Urothelium cell line (cell line): ENCODE measurements around the gene GMNC.
"Not testable (repeated sequence)": the region's sequence is repeated elsewhere in the genome, so short reads cannot be mapped to it uniquely, and the experiment has no call there.

ENCODE experiments used
- DNase-seq: peaks from one replicate; pipeline ENCODE4 v3.0.0; 2011; ENCODE audit warnings: low spot score, mixed read lengths
- FAIRE-seq: peaks from 2 replicates; lab custom pipeline; 2011; peaks lifted over from hg19 to GRCh38; lab: Jason Lieb, UNC

Gene GMNC, protein sequence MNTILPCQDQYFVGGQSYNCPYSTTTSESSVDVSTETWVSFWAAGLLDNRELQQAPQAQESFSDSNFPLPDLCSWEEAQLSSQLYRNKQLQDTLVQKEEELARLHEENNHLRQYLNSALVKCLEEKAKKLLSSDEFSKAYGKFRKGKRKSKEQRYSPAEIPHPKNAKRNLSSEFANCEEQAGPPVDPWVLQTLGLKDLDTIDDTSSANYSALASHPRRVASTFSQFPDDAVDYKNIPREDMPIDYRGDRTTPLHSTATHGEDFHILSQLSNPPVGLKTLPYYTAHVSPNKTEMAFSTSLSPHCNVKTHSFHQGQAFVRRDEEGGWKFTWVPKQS

DNA sequence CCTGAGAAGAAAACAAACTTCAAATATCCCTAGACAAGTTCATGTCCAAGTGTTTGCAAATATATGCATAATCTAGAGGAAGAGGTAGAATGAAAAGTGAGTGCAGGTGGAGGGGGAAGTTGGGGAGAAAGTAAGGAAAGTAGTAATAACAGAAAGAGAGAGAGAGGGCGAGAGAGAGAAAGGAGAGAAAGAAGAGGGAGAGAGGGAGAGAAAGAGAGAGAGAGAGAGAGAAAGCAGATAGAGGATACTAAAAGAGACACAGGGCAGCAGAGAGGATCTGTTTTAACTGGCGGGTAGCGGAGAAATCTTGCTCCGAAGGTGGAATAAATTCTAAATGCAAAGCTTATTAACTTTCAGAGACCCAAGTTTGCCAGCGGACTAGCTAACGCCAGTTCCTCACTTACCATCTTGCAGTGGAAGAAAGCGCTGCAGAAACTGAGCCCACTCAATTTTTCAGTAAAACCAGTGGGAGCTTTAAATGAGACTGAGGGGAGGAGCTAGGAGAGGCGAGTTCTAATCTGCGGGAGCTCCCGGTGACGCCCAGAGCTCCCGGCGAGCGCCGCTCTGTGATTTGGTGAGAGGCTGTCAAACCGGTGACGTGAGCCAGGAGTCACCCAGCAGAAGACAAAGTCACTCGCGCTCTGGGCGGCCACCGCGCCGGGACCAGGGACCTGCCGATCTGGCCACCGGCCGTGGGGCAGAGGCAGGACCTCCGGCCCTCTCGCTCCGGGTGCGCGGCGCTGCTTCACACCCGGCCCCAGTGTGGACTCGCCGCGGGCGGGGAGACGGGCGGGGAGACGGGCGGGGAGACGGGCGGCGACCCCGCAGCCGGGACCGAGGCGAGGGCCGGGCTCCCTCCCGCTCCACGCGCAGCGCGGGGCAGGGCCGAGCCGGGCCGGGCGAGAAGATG lies at the start of gene GMNC:
Gene GMNC (minus strand): TSS at position 486 of the 910 bp plus-strand sequence. CDS start 79 bp downstream, at position 407.
- no peak for FAIRE-seq

DNA sequence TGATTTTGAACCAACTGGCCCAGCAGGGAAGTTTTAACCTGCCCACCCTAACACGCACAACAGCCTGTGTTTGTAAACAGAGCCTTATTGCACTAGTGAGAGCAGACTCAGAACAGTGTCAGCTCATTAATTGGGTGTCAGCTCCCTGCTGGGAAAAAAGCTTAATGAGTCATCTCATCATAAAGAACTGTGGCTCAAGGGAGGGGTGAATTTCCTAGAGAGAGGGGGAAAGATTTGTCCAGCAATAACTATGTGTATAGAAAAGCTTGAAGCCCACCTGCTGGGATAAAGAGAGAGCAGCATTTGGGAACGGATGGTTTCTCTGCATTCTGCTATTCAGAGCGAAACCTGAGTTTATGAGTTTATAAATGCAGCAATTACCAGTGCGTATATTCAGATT lies 48.9 kb upstream of the GMNC start:
- DNase-seq: no peak
- FAIRE-seq: no peak

More for the DNA sequence above, at the start of gene GMNC:
- peak; percentile 84 for DNase-seq

DNA sequence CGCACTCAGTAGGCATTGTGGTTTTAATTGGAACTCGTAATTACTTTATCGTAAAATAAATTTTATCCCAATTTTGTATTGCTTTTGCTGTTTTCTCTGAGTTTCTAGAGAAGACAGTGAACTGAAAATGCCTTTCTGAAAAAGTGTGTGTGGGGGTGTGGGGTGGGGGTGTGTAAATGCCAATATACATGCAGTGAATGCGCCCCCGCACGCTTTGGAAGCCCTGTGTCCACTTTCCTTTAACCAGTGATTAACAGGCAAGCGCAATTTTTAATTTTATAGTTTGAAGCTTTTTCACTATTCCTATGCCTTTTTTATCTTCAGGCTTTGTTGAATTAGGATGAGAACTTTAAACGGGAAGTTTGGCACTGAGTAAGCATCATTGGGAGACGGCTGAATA lies 47.4 kb upstream of the GMNC start:
- DNase-seq (no peak), FAIRE-seq (no peak)

DNA sequence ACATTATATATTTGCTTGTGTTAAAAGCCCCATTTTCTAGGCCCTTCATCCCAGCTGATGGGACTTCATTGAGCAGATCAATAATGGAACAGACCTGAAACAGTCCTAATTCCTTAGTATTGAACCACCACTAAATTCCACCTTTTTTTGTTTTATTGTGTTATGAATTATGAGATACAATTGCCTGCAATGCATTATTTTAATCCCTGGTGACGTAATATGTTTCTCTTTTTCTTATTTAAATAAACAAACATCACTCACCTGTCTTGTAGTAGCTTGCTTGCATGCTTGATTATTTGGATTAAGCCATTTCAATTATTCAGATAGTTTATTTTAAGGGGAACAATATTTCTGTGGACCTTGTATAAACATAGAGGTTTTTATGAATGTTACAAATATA lies 40.7 kb upstream of the GMNC start:
- DNase-seq: no peak
- no peak for FAIRE-seq

DNA sequence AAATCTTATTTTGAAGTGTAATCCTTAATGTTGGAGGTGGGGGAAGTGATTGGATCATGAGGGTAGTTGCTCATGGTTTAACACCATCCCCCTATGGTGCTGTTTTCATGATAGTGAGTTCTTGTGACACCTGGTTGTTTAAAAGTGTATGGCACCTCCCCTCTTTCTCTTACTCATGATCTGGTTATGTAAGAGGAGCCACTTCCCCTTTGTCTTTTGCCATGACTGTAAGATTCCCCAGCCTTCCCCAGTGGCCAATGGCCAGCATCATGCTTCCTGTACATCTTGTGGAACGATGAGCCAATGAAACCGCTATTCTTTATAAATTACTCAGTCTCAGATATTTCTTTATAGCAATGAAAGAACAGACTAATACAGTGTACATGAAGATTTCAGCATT lies 39.8 kb upstream of the GMNC start:
- DNase-seq (no peak), FAIRE-seq (no peak)

DNA sequence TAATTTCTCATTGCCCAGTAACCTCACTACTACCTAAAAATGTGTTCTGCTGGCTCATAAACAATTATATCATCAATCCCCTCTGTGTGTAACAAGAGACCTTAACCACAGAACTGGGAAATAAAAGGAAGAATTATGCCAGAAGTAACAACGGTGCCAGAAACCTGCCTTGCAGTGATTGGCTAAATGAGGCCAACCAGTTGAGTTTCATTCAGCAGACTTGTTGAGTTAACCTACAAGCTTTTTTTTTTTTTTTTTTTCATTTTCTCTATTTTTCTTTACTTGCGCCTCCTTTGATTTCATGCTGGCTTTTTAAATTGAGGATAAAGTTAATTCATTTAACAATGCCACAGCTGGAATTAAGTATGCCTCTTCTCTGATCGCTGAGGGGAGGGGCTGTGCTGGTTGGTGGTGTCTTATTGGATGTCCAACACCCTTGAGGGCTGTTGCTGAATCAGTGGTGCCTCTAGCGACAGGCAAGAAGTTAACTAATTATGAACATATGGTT lies 30.0 kb upstream of the GMNC start:
- DNase-seq (no peak), FAIRE-seq (no peak)

DNA sequence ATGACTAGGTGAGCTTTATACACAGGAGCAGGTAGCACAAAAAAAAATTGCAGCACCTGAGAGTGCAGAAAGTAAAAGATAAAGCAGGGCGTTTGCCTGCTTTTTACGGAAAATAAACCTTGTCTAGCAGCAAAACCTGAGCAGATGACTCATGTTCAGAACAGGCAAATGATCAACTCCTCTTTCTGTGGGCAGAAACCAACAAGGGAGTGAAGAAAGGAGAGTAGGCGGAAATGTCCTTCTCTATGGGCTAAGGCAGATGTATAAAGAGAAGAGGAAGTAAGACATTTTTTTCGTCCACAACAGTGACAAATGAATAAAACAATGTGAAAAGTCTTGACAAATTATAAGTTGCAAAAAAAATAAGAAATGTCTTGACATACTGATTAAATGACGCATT lies 24.5 kb upstream of the GMNC start:
- DNase-seq (no peak), FAIRE-seq (no peak)

DNA sequence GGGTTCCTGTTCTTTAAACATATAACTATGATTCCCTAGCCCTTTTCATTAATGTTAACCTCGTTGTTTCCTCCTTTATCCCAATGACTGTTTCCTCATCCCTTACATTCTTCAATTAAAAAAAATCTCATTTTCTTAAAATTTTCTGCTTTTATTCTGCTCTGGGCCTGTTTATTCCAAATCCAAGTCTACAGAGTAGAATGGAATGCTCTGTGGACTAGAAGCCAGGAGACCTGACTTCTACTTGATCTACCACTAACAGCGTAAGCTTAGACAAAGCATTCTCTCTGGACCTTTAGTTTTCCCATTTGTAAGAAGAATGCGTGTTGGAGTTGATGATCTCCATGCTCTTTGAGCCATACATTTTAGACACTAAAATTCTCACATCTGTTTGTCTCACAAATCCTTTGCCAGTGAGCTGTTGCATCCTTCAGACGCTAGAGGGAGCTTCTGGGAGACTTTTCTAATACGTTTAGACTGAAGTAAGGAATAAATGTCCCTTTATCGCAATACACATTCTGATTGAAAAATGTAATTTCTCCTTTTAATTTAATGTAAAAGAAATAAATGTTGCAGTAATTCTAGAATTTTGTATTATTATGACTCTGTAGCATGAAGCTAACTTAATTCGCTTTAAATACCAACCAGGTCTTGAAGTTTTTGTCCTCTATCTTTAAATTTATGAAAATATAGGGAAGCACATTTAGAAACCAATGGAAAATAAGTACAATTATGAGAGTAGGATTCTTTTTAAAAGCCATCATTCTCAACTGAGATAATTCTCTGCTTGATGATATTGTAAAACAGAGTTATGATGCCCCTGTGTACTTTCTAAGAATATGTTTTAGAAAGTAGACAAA lies 21.7 kb upstream of the GMNC start:
- peak; percentile 34 for DNase-seq

DNA sequence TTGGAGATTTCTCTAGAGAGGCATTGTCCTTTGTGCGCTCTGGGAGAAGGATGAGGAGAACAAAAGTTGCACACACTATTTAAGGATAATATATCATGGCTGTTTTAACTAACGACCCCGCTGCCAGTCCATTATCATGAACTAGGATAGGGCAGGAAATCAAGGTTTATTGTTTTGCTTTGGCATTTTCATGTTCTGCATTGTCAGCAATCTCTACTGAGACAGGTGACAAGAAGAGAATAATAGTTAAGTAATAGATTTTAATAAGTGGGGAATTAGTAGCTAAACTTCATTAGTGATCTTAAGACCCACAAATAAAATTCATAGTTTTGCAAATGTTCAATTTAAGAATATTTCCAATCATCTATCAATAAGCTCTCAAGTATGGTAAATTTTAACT lies 20.6 kb upstream of the GMNC start:
- FAIRE-seq: no peak
- no peak for DNase-seq

More for the DNA sequence above, 21.7 kb upstream of the GMNC start:
- no peak for FAIRE-seq

DNA sequence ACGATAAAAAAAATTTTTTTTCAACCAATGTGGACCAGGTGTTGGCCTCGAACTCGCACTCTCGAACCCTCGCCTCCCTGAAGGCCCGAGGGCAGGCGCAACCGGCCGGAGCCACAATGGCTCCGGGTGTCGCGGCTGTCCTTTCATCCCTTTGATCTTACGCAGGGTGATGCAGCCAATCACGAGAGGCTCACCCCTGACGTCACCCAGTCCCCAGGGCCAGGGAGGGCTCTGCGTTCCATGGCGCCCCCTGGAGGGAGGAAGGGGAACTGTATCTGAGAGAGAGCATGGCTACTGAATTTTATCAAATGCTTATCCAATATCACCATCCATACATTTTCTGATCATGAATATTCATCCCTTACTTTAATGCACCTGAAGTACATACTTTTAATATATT lies 15.4 kb upstream of the GMNC start:
- FAIRE-seq (no peak), DNase-seq (no peak)

DNA sequence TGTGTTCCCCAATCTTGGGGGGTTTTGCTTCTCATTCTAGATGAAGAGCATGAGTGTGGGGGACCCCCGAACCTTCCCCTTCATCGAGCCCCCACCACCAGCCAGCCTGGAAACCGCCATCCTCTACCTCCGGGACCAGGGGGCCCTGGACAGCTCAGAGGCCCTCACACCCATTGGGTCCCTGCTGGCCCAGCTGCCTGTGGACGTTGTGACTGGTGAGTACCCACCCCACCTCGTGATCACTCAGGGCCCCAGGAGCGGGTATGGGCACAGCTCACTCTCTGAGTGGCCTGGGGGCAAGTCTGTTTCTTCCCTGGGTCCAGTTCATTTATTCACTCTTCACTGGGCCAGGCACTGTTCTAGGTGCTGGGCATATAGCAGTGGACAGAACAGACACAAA lies 13.9 kb upstream of the GMNC start:
- FAIRE-seq, DNase-seq: not testable (repeated sequence)

DNA sequence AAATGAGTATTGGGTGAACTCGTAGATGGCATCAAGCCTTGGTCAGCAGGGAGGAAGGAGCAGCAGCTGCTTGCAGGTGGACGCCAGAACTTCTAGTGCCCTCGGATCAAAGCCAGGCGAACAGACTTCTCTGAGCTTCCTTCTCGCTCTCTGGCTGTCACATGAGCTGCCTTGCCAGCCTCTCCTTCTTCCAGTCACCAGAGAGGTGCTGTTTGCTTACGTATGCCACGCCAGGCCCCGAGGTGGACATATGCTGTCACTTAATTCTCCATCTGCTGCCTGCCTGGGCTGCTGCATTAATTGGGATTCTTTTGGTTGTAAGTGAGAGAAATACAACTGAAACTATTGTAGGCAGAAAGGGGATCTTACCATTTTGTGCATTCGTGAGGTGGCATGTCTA lies 12.6 kb upstream of the GMNC start:
- not testable (repeated sequence) for FAIRE-seq, DNase-seq

DNA sequence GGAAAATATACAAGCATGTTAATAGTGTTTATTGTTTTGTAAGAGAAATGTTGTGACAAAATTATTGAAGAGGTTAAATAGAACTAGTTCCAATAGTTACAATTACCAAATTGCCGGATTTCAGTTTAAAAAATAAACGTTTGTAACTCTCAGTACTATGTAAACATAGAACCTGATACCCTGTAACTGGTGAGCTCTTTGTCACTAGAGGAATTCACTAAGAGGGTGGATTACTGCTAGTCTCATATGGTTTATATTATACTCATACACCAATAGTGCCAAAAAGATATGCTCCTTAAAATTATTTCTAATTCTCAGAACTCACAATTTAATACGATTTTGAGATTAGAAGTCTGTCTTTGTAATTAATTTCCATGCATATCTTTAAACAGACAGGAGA lies 7.6 kb upstream of the GMNC start:
- no peak for DNase-seq
- no peak for FAIRE-seq

DNA sequence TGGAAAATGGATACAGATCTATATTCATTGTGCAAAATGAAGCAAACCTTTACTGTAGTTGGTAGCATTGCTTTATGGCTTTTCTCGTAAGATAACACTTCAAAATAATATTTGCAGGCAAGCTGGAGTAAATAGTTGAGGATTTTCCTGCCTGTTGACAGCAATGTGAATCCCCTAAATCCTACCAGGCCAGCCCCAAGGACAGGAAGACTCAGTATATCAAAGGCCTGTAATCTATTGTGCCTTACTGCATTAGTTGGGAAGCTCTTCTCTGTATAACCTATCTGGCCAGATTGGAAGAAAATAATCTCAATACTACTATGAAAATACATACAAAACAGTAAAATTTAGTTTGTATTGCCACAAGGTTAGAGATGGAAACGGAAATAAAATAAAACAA lies 4.6 kb upstream of the GMNC start:
- FAIRE-seq: no peak
- DNase-seq: no peak

DNA sequence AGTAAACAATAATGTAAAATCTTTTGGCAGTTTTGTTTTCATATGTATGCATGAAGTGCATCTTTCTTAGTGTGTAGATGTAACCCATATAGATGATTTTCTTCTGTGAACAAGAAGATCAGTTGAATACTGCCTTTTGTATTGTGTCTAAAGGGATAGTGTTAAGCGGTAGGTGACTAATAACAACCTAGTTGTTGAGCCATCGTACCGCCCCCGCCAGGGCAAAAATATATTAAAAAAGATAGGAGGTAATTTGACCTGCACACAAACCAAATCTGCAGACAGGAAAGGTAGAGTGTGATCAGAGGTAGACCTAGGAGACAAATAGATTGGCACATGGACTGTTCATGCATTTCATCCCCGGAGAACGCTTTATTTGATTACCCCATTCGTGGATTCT lies 3.3 kb upstream of the GMNC start:
- FAIRE-seq (no peak), DNase-seq (peak; percentile 25)

DNA sequence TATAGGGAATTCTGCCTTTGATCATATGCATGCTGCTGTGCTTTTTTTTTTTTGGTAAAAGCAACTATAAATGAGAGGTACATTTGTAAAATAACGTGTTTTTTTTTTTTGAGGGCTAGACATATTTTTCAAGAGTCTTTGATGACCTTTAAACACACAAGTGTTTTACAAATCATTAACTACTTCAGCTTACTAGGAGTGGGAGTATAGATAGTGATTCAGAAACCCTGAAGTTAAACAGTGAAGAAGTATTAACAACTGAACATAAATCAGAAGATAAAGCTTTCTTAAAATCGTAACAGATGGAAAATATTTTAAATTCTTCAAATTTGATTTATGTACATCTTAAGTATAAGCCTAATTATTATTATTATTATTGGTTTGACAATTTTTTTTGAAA lies 2.9 kb upstream of the GMNC start:
- no peak for FAIRE-seq
- DNase-seq: no peak

DNA sequence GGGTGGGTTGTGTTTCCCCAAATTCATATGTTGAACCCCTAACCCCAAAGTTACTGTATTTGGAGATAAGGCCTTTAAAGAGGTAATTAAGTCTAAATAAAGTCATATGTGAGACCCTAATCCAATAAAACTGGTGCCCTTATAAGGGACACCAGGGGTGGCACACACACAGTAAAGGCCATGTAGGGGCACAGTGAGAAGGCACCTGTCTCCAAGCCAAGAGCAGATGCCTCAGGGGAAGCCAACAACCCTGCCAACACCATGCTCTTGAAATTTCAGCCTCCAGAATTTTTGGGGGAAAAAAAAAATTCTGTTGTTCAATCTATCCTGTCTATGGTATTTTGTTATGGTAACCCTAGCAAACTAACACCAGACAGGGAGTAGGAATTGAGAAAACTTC lies 1.5 kb upstream of the GMNC start:
- no peak for FAIRE-seq

DNA sequence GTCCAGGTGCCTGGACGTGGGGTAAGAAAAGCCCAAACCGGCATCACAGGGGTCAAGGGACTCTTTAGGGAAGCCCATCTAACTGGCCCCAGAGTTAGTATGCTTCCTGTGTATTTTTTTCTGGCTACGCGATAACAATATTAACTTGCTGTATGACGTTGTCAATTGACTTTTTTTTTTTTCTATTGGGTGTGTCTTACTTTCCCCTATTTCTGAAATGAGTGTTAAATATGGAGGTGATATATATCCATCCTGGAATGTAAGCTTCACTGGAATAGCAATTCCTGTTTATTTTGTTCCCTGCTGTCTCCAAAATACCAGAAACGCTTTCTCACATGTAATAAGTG lies 598 bp upstream of the GMNC start:
- DNase-seq: no peak
- no peak for FAIRE-seq

More for the DNA sequence above, 1.5 kb upstream of the GMNC start:
- DNase-seq: no peak

DNA sequence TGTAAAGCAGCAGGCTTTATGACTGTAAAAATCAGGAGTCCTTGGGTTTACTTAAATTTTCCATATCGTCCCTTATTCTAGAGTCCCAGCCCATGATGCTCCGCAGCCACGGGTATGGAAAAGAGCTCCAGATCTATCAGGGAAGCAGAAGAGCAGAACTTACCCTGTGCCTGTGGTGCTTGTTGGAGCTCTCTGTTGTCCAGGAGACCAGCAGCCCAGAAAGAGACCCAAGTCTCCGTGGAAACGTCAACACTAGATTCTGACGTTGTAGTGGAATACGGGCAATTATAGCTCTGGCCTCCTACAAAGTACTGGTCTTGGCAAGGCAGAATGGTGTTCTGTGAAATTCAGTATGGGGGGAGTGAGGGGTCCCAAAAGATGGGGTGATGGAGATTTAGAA lies 2.0 kb downstream of the GMNC start:
- DNase-seq (no peak), FAIRE-seq (no peak)

DNA sequence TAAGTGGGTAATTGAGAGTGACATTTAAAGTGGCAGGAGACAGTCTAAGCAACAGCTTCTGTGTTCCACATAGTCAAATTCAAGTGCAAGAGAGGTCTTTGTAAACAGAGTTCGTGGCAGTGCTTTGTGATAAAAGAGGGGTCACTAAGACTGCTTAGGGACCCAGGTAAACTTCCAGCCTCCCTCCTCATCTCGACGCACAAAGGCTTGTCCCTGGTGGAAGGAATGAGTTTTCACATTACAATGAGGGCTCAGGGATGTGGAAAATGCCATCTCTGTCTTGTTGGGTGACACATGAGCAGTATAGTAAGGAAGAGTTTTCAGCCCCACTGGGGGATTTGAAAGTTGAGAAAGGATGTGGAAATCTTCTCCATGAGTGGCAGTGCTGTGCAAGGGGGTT lies 7.3 kb downstream of the GMNC start:
- FAIRE-seq (no peak), DNase-seq (no peak)

DNA sequence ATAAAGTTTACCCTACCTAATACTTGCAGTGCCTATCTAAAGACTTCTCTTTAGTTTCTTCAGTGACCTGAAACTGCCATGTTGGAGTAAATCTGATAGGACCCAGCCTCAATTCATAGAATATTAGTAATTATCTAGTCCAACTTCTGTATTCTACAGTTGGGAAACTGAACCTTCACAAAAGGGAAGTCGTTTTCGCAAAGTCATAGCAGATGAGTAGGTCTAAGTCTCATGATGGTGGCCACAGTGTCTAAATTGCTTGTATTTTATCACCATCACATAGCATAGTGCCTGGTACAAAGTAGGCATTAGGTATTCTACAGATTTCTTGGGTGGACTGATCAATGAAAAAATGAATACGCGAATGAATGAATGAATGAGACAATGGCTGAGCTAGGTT lies 8.4 kb downstream of the GMNC start:
- DNase-seq (no peak), FAIRE-seq (no peak)
